Bone marrow (tissue), 2 donors: ENCODE measurements around the gene PCLAF.
"Not testable (repeated sequence)": the region's sequence is repeated elsewhere in the genome, so short reads cannot be mapped to it uniquely, and the experiment has no call there.

Experiments
- DNase-seq, 2 donors: peaks; one replicate each; lab custom pipeline; 2025; lab: John Stamatoyannopoulos, UW

PCLAF gene

GRCh38 chr15:64361259-64361658 is 20.0 kb downstream of the PCLAF start:
- no peak for DNase-seq

DNA sequence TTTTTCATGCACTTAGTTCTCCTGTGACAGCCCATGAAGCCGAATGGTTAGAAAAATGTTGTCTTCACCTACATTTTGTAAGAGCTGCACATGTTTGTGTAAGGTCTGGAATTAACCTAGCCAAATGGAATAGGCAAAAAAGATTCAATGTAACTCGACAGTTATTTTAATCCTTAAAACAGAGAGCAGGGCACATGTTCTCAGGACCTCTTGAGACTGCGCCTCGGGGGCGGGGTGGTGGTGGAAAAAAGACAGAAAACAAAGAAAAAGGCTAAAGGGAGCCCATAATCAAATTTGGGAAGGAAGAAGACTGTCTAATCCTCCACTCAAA is 24.6 kb downstream of the PCLAF start:
- no peak for DNase-seq

DNA sequence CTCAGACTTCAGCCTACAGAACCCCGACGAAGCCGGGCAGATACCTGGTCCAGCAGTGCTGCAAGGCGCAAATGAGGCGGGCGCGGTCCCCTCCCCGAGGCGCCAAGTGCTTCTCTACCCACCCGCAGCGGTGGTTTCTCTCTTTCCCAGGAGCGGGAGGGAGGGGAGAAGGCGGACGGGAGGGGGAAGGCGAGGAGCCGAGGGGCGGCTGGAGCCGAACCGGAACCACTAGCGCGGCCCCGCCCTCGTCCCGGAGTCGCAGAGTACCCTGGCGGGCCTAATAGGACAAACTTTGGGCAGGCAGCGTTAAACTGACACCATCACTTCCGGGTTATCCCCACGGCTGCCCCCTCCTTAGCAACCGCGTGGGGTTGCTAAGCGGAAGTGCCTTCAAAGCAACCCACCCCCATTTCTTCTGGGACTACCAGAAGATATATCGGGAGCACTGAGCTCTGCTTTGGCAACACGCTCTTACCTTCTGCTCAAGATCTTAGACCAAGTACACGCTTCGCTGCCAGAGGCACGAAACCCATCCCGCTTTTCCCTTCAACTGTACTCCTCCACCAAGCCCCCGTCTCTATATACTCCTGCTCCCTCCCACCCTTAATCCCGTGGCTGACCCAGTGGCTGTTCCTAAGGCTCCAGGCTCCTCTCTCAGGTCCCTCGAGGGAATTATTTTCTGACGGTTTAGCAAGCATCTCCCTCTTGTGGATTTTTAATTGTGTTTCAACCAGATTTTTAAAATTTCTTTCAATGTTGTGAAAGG is 25.1 kb downstream of the PCLAF start, which contains the start of gene CSNK1G1:
Gene CSNK1G1 (minus strand): TSS at position 230 of the 766 bp plus-strand sequence. CDS start 55,674 bp downstream, outside the sequence.
- DNase-seq: peak; percentile 70 to 98

DNA sequence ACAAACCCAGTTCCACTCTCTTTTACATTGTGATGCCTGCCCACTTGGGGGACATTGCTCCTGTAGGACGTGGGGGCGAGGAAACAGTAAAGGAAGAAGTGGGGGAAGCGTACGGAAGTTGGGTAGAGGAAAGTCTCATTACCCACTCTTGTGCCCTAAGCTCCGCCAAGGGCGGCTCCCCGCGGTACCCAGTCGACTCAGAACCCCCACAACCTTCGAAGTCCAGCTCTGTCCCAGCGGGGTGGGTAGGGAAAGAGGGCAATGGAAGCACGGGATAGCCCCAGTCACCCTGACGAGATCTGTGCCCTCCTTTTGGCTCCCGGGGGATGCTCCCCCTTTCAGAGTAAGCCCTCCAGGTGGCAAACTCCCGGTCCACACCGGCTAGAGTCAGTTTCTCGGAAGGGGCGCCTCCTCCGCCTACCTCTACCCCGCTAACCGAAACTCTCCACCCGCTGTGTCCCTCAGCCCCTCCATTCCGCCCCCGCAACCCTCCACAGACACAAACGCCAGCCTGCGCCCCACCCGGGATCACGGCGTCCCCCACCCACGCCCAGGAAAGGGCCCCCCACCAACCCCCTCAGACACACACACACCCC is 25.8 kb downstream of the PCLAF start:
- peak; percentile 9 to 37 for DNase-seq

GRCh38 chr15:64354688-64355344 is 26.4 kb downstream of the PCLAF start:
- no peak for DNase-seq

DNA sequence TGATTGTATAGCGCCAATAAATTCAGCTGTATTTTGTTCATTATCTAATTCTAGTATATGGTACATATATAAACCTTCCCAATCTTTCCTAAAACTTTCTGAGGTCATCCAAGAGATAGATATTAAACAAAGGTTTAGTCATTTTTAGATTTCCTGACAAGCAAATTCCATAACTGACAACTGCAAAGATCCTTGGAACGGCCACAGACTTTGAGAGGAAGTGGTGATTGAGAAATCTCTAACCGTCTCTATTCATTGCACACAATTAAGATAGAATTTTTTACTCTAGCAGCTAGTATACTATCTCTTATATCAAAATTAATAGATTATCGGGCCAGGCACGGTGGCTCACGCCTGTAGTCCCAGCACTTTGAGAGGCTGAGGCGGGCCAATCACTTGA is 30.0 kb downstream of the PCLAF start:
- no peak for DNase-seq

DNA sequence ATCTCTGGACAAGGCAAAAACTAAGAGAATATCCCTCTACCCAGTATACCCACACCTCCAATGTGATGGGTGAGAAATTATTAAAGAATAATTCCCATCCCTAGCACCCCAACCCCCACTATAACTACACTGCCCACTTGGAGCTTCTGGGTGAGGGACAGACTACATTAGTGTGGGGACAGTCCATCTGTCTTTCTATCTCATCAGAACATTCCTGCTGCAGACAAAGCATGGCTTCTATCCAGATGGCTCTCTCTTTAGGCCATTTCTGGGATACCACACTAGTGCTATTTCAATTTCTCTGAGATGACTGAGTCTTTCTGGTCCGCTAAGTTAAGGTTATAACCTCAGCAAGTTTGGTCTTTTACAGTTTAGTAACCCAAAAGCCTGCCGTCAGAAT is 31.9 kb downstream of the PCLAF start:
- no peak for DNase-seq

- DNase-seq: no peak
Observed at GRCh38 chr15:64348455-64348854, 32.8 kb downstream of the PCLAF start.

GRCh38 chr15:64346242-64346641 is 35.0 kb downstream of the PCLAF start:
- DNase-seq: not testable (repeated sequence)

DNA sequence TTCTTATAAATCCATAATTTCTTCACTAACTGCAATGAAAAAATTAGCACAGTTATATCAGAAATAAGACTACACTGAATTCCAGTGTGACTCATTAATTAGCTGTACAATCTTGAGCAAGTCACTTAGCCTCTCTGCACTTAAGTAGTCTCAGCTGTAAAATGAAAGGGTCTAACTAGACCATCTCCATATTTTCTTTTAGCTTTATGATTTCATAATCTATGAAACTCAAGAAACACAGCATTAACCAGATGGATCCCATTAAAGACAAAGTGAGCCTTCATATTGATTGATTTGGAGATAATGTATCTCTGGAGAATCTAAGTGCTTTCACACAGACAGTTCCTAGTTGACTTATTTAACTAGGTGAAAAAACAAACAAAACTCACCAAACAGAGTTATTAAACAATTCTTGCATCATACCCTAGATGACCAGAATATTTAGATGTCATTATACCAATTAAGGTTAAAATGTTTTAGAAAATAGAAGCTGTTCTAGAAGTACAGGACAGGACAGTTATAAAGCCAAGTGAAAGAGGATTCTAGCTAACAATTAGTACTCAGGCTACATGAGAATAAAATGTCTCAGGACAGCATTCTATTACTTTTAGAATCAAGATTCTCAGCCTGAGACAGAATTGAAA is 36.5 kb downstream of the PCLAF start:
- no peak for DNase-seq

DNA sequence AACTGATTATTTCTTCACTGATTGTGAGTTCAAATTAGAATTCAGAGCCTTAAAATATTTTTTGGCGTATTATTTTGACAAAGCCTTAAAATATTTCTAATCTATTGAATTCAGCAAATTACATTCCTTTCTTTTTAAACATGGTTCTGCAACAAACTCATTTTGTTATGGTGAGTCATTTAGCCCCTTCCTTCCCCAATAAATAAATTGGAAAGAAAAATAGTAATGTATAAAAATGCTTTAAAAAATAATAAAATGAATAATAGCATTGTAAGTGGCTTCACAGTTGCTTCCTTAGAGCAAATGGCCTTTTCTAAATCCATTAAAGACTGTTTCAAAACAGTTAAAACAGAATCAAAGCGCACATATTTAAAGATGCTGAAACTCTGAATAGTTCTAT is 37.4 kb downstream of the PCLAF start:
- DNase-seq: no peak

- DNase-seq: no peak
Observed at GRCh38 chr15:64343222-64343621, 38.0 kb downstream of the PCLAF start.

DNA sequence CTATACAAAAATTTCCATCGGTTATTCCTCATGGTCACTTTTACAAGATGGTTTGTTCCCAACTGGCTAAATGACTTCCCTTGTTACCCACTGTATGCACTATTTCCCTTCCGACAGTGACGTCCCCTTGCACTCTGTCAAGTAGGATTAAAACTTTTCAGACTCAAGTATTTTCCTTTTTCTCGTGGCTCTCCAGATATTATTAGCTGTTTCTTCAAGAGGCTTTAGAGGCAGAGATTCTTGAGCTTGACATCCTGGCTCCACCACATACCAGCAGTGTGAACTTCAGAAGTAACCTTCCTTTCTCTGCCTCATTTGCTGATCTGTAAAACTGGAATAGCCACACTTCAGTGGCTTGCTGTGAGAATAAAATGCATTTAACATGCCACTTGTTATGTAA is 39.3 kb downstream of the PCLAF start:
- DNase-seq: no peak

DNA sequence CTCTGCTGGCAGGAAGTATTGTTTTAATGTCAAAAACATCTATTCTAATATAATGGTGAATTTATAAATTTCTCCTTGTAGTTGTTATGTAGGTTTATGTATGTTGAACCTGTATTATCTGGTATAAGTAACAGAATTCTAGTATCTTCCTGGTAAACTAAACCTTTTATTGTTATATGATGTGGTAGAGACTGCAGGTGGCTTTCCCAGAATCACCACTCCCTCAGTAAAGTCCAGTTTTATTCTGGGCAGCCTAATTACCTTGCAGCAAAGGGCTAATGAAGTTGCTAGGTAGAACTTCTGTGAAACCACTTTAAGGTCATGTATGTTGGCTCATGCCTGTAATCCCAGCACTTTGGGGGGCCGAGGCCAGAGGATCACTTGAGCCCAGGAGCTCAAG is 40.9 kb downstream of the PCLAF start:
- DNase-seq: no peak

DNA sequence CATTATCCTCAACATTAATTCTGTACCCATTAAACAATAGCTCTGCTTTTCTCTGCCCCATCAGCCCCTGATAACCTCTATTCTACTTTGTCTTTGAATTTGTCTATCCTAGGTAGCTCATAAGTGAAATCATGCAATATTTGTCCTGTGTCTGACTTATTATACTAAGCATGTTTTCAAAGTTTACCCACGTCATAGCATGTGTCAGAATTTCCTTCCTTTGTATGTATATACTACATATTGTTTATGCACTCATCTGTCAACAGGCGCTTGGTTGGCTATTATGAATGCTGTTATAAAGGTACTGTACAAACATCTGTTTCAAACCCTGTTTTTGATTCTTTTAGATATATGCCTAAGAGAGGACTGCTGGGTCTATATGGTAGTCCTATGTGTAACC is 43.5 kb downstream of the PCLAF start:
- no peak for DNase-seq

GRCh38 chr15:64333986-64334929 is 47.0 kb downstream of the PCLAF start:
- no peak for DNase-seq

- no peak for DNase-seq
Observed at GRCh38 chr15:64333516-64333915, 47.7 kb downstream of the PCLAF start.

DNA sequence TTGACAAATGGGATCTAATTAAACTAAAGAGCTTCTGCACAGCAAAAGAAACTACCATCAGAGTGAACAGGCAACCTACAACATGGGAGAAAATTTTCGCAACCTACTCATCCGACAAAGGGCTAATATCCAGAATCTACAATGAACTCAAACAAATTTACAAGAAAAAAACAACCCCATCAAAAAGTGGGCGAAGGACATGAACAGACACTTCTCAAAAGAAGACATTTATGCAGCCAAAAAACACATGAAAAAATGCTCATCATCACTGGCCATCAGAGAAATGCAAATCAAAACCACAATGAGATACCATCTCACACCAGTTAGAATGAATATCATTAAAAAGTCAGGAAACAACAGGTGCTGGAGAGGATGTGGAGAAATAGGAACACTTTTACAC is 49.6 kb downstream of the PCLAF start:
- DNase-seq: not testable (repeated sequence)

DNA sequence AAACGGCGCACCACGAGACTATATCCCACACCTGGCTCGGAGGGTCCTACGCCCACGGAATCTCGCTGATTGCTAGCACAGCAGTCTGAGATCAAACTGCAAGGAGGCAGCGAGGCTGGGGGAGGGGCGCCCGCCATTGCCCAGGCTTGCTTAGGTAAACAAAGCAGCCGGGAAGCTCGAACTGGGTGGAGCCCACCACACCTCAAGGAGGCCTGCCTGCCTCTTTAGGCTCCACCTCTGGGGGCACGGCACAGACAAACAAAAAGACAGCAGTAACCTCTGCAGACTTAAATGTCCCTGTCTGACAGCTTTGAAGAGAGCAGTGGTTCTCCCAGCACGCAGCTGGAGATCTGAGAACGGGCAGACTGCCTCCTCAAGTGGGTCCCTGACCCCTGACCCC is 54.3 kb downstream of the PCLAF start:
- not testable (repeated sequence) for DNase-seq

DNA sequence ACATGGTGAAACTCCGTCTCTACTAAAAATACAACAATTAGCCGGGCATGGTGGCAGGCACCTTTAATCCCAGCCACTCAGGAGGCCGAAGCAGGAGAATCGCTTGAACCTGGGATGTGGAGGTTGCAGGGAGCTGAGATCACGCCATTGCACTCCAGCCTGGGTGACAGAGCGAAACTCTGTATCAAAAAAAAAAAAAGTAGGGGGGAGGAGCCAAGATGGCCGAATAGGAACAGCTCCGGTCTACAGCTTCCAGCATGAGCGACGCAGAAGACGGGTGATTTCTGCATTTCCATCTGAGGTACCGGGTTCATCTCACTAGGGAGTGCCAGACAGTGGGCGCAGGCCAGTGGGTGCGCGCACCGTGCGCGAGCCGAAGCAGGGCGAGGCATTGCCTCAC is 54.8 kb downstream of the PCLAF start:
- DNase-seq: not testable (repeated sequence)

DNA sequence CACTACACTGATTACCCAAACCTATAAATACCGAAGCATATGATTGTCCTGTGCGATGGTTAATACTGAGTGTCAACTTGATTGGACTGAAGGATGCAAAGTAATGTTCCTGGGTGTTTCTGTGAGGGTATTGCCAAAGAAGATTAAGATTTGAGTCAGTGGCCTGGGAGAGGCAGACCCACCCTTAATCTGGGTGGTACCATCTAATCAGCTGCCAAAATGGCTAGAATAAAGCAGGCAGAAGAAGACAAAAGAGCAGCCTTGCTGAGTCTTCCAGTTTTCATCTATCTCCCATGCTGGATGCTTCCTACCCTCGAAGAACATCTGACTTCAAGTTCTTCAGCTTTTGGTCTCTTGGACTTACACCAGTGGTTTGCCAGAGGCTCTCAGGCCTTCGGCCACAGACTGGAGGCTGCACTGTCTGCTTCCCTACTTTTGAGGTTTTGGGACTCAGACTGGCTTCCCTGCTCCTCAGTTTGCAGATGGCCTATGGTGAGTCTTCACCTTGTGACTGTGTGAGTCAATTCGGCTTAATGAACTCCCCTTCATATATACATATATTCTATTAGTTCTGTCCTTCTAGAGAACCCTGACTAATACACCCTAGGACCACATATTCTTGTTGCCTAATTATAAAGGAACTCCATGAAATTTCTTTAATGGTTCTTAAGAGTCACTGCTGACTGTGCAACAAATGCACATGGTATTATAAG is 56.9 kb downstream of the PCLAF start:
- DNase-seq: no peak
